C4-2B (cell line): ENCODE measurements around the gene FOXP1.

ENCODE experiments used
- CTCF ChIP-seq: fragments of 450-650 bp; conservative IDR thresholded peaks from 2 replicates; pipeline ENCODE4 v1.5.1; 2017; ENCODE audit warnings: mild to moderate bottlenecking
- ZFX ChIP-seq: fragments of 450-650 bp; IDR thresholded peaks from 2 replicates; pipeline ENCODE4 v1.6.1; 2017

GRCh38 chr3:71416876-71417275 is 166.7 kb downstream of the FOXP1 start:
- TF ChIP-seq CTCF (no peak; the same call in 1 of the 2 replicates), ZFX (no peak)
